ENCODE measurements around the gene PCNX3. TPM values are rescaled to one million over a fixed set of nuclear protein-coding genes. Genes with fewer than 3 reads are reported as not detected.

PCNX3 gene
- total RNA-seq, 1 donor from 2014 or later = 45.6 TPM

GRCh38 chr11:65685981-65686380 lies 70.4 kb downstream of the PCNX3 start:
- no peak overlapping the region for H3K4me3 Mint-ChIP-seq (ENCODE audit: unreplicated experiment)
- no peaks in the 10 kb centered on the region for H3K36me3 Mint-ChIP-seq (ENCODE audit: low read depth, unreplicated experiment)
- peaks cover 15% of the 10 kb centered on the region for H3K27me3 ChIP-seq (ENCODE audit: insufficient read depth, low read length)
- no peaks in the 10 kb centered on the region for H3K4me1 Mint-ChIP-seq (ENCODE audit: low read depth, unreplicated experiment)
- no peaks in the 10 kb centered on the region for H3K9me3 ChIP-seq (ENCODE audit: insufficient read depth, low read depth, low read length)
- no peak overlapping the region for H2AFZ ChIP-seq (ENCODE audit: low read depth, low read length)
- H3K4me2 ChIP-seq (ENCODE audit: low read length) = no peak overlapping the region
- H3K27ac Mint-ChIP-seq (ENCODE audit: unreplicated experiment) = no peak overlapping the region
- FAIRE-seq = no peak
- no peaks in the 10 kb centered on the region for H3K79me2 ChIP-seq (ENCODE audit: insufficient read depth, low read length)
- no peaks in the 10 kb centered on the region for H3K36me3 ChIP-seq (ENCODE audit: insufficient read depth, low read length)
- H3K9me3 Mint-ChIP-seq (ENCODE audit: unreplicated experiment) = no peaks in the 10 kb centered on the region
- no peak for TF ChIP-seq CTCF (IDR thresholded peaks at IDR 0.05; ENCODE audit: insufficient read depth, low read depth, low read length)
- TF ChIP-seq EZH2 (IDR thresholded peaks at IDR 0.05; ENCODE audit: insufficient read depth, low read length) = no peak
- H4K20me1 ChIP-seq (ENCODE audit: insufficient read depth, low read length) = no peaks in the 10 kb centered on the region
- no peak for DNase-seq (ENCODE audit: low read depth)
- no peak overlapping the region for H3K27ac ChIP-seq (ENCODE audit: low read depth, low read length)
- no peaks in the 10 kb centered on the region for H3K4me1 ChIP-seq (ENCODE audit: insufficient read depth, low read length)
- H3K4me3 ChIP-seq (ENCODE audit: insufficient read depth, low read depth, low read length) = no peak overlapping the region
- no peak overlapping the region for H3K9ac ChIP-seq (ENCODE audit: low read length)
- peaks cover 14% of the 10 kb centered on the region for H3K27me3 Mint-ChIP-seq (ENCODE audit: low read depth, unreplicated experiment)

Small RNA genes within 50 kb of the gene (microRNA-seq; reads per million reads assigned to microRNA genes)
- not detected for gene MIR4489
- 1.4 reads per million for gene MIR4690

Other genes starting within 250 kb of the PCNX3 start
- 1.9 and 2.6 TPM in 2 replicates for gene SLC25A45, start 233.1 kb upstream of the PCNX3 start, total RNA-seq
- gene FRMD8, start 229.1 kb upstream of the PCNX3 start, total RNA-seq = 61.2 and 76.3 TPM in 2 replicates
- 202 and 317 TPM in 2 replicates for gene NEAT1, start 193.0 kb upstream of the PCNX3 start, total RNA-seq
- gene MALAT1, start 116.7 kb upstream of the PCNX3 start, total RNA-seq = 7,772 and 8,991 TPM in 2 replicates
- 106 and 128 TPM in 2 replicates for gene SCYL1, start 90.7 kb upstream of the PCNX3 start, total RNA-seq
- gene LTBP3, start 57.4 kb upstream of the PCNX3 start, total RNA-seq = 33.2 and 36.5 TPM in 2 replicates
- 40.4 and 45.1 TPM in 2 replicates for gene ZNRD2, start 45.3 kb upstream of the PCNX3 start, total RNA-seq
- gene FAM89B, start 43.2 kb upstream of the PCNX3 start, total RNA-seq = 45.2 and 47.5 TPM in 2 replicates
- gene EHBP1L1, start 39.7 kb upstream of the PCNX3 start, total RNA-seq = 9.4 and 10.1 TPM in 2 replicates
- 0.84 TPM in 1 of 2 replicates, not detected in the other for gene KCNK7, start 20.0 kb upstream of the PCNX3 start, total RNA-seq
- gene MAP3K11, start 1.6 kb upstream of the PCNX3 start, total RNA-seq = 55.4 and 61.3 TPM in 2 replicates
- gene SIPA1, start 22.3 kb downstream of the PCNX3 start, total RNA-seq = 19.0 and 26.7 TPM in 2 replicates
- 62.2 and 68.9 TPM in 2 replicates for gene RELA, start 47.1 kb downstream of the PCNX3 start, total RNA-seq
- 26.8 and 31.4 TPM in 2 replicates for gene KAT5, start 96.5 kb downstream of the PCNX3 start, total RNA-seq
- gene RNASEH2C, start 105.0 kb downstream of the PCNX3 start, total RNA-seq = 24.7 and 25.0 TPM in 2 replicates
- gene AP5B1, start 165.2 kb downstream of the PCNX3 start, total RNA-seq = 10.4 and 10.9 TPM in 2 replicates
- 0.22 and 1.0 TPM in 2 replicates for gene OVOL1, start 171.3 kb downstream of the PCNX3 start, total RNA-seq
- 1.2 and 1.5 TPM in 2 replicates for gene SNX32, start 218.2 kb downstream of the PCNX3 start, total RNA-seq
- 1,793 and 1,931 TPM in 2 replicates for gene CFL1, start 242.4 kb downstream of the PCNX3 start, total RNA-seq
- 59.9 and 64.3 TPM in 2 replicates for gene MUS81, start 244.7 kb downstream of the PCNX3 start, total RNA-seq